H1 (cell line): ENCODE measurements around the gene NRN1L. TPM values are rescaled to one million over a fixed set of nuclear protein-coding genes. Genes with fewer than 3 reads are reported as not detected.

Experiments
- CTCF ChIA-PET: fragments of 300-600 bp; sonication (Branson Sonifier 250); formaldehyde crosslinking; loops from one replicate; lab custom pipeline; 2021; ENCODE audit not compliant: partially characterized antibody; lab: Charles Lee
- POLR2A ChIA-PET: fragments of 300-600 bp; sonication (Branson Sonifier 250); formaldehyde crosslinking; loops from one replicate; lab custom pipeline; 2021; ENCODE audit warnings: inconsistent platforms; ENCODE audit not compliant: partially characterized antibody; lab: Charles Lee
- DNase-seq, 2 experiments: peaks; one replicate each; pipeline versions ENCODE4 v3.0.0 to v3.0.0-alpha.2; 2010 to 2022; ENCODE audit warnings: low spot score in 2 of 2, low read depth in 1 of 2, mixed read lengths in 1 of 2
- FAIRE-seq: peaks from 2 replicates; lab custom pipeline; 2011; peaks lifted over from hg19 to GRCh38; lab: Jason Lieb, UNC
- H2AFZ ChIP-seq: 2 replicates; pipeline ENCODE4 v1.8.1; 2012; ENCODE audit warnings: low read length, inconsistent platforms
- H2AK5ac ChIP-seq: 2 replicates; pipeline ENCODE4 v1.6.1; 2013; ENCODE audit warnings: low read depth, low read length
- H2BK120ac ChIP-seq: replicated peaks from 2 replicates; pipeline ENCODE3; 2013; ENCODE audit warnings: low read depth, low read length, inconsistent platforms
- H2BK12ac ChIP-seq: 2 replicates; pipeline ENCODE4 v1.6.1; 2013; ENCODE audit warnings: low read depth, low read length
- H2BK15ac ChIP-seq: 2 replicates; pipeline ENCODE4 v1.6.1; 2013; ENCODE audit warnings: low read length
- H2BK20ac ChIP-seq: 2 replicates; pipeline ENCODE4 v1.6.1; 2013; ENCODE audit warnings: low read length
- H2BK5ac ChIP-seq: 2 replicates; pipeline ENCODE4 v1.6.1; 2013; ENCODE audit warnings: low read depth, low read length
- H3K14ac ChIP-seq: 2 replicates; pipeline ENCODE4 v1.6.1; 2013; ENCODE audit warnings: inconsistent platforms; ENCODE audit not compliant: insufficient read length
- H3K18ac ChIP-seq: 2 replicates; pipeline ENCODE4 v1.6.1; 2013; ENCODE audit warnings: low read length; ENCODE audit errors: extremely low read depth
- H3K23ac ChIP-seq: 2 replicates; pipeline ENCODE4 v1.6.1; 2013; ENCODE audit warnings: inconsistent platforms; ENCODE audit not compliant: insufficient read length
- H3K23me2 ChIP-seq: 2 replicates; pipeline ENCODE4 v1.6.1; 2013; ENCODE audit warnings: low read depth, low read length
- H3K27ac ChIP-seq: 2 replicates; pipeline ENCODE4 v1.6.1; 2011; ENCODE audit warnings: low read depth, low read length, inconsistent platforms
- H3K27me3 ChIP-seq, 4 experiments: replicated peaks in 1 of 4; 1 replicate in 1 of 4; 2 replicates in 3 of 4; pipeline versions ENCODE4 v1.6.1 to v1.8.1; 2011 to 2013; ENCODE audit warnings: low read length in 3 of 4, mild to moderate bottlenecking in 3 of 4, inconsistent platforms in 2 of 4, mixed read lengths in 2 of 4, moderate library complexity in 1 of 4; ENCODE audit not compliant: control insufficient read depth in 3 of 4, insufficient read depth in 3 of 4; ENCODE audit errors: extremely low read depth in 1 of 4
- H3K36me3 ChIP-seq, 4 experiments: 2 replicates each; pipeline versions ENCODE4 v1.6.1 to v1.8.1; 2011 to 2013; ENCODE audit warnings: mild to moderate bottlenecking in 4 of 4, low read length in 3 of 4, moderate library complexity in 2 of 4, control low read depth in 1 of 4, inconsistent platforms in 1 of 4; ENCODE audit not compliant: insufficient read depth in 4 of 4, control insufficient read depth in 2 of 4
- H3K4ac ChIP-seq: replicated peaks from 2 replicates; pipeline ENCODE3; 2013; ENCODE audit warnings: low read length, low read depth, mixed read lengths, inconsistent platforms; ENCODE audit not compliant: insufficient read length
- H3K4me1 ChIP-seq, 4 experiments: replicated peaks in 1 of 4; 1 replicate in 1 of 4; 2 replicates in 3 of 4; pipeline versions ENCODE4 v1.6.1 to v1.8.1; 2011 to 2013; ENCODE audit warnings: low read length in 3 of 4, inconsistent platforms in 2 of 4, mixed read lengths in 1 of 4; ENCODE audit not compliant: insufficient read depth in 4 of 4, control insufficient read depth in 3 of 4
- H3K4me2 ChIP-seq, 2 experiments: 2 replicates each; pipeline versions ENCODE4 v1.6.1 to v1.8.1; 2011 to 2013; ENCODE audit warnings: low read depth in 2 of 2, low read length in 2 of 2, control low read depth in 1 of 2, inconsistent platforms in 1 of 2, mild to moderate bottlenecking in 1 of 2; ENCODE audit not compliant: insufficient read depth in 1 of 2
- H3K4me3 ChIP-seq, 4 experiments: fragments of 200-600, 300-600 bp in 1 of 4; sonication (generic), shearing (Covaris generic), sonication (Bioruptor Twin) in 1 of 4; 2 replicates each; pipeline versions ENCODE4 v1.5.1 to v1.8.1; 2011 to 2016; ENCODE audit warnings: low read length in 4 of 4, low read depth in 3 of 4, control low read depth in 2 of 4, inconsistent platforms in 2 of 4, mild to moderate bottlenecking in 2 of 4, mixed read lengths in 1 of 4, moderate library complexity in 1 of 4; ENCODE audit not compliant: insufficient read depth in 2 of 4; ENCODE audit errors: extremely low read depth in 1 of 4
- H3K56ac ChIP-seq: replicated peaks from 2 replicates; pipeline ENCODE3; 2013; ENCODE audit warnings: low read depth, mild to moderate bottlenecking, mixed read lengths, low read length, inconsistent platforms; ENCODE audit not compliant: insufficient read length
- H3K79me1 ChIP-seq: 2 replicates; pipeline ENCODE4 v1.6.1; 2013; ENCODE audit warnings: low read depth, low read length, control low read depth
- H3K79me2 ChIP-seq, 2 experiments: 2 replicates each; pipeline versions ENCODE4 v1.6.1 to v1.8.1; 2012 to 2013; ENCODE audit warnings: low read length in 2 of 2, mild to moderate bottlenecking in 2 of 2, inconsistent platforms in 1 of 2; ENCODE audit not compliant: insufficient read depth in 2 of 2, control insufficient read depth in 1 of 2
- H3K9ac ChIP-seq, 4 experiments: replicated peaks in 1 of 4; 1 replicate in 1 of 4; 2 replicates in 3 of 4; pipeline versions ENCODE4 v1.6.1 to v1.8.1; 2011 to 2013; ENCODE audit warnings: low read depth in 3 of 4, low read length in 3 of 4, control low read depth in 2 of 4, mild to moderate bottlenecking in 2 of 4, moderate library complexity in 2 of 4, inconsistent platforms in 1 of 4; ENCODE audit errors: extremely low read depth in 1 of 4
- H3K9me3 ChIP-seq, 2 experiments: 2 replicates each; pipeline versions ENCODE4 v1.6.1 to v1.8.1; 2012 to 2013; ENCODE audit warnings: mild to moderate bottlenecking in 2 of 2, moderate library complexity in 2 of 2, control low read depth in 1 of 2, inconsistent platforms in 1 of 2, low read depth in 1 of 2, low read length in 1 of 2, mixed read lengths in 1 of 2; ENCODE audit not compliant: insufficient read depth in 2 of 2
- H4K20me1 ChIP-seq, 2 experiments: replicated peaks in 1 of 2; 2 replicates each; pipeline versions ENCODE3 to v1.8.1; 2011 to 2013; ENCODE audit warnings: inconsistent platforms in 2 of 2, low read length in 2 of 2, mild to moderate bottlenecking in 1 of 2; ENCODE audit not compliant: insufficient read depth in 2 of 2, control insufficient read depth in 1 of 2
- H4K5ac ChIP-seq: 2 replicates; pipeline ENCODE4 v1.6.1; 2013; ENCODE audit warnings: low read length, low read depth, mixed read lengths, inconsistent platforms; ENCODE audit not compliant: insufficient read length
- H4K8ac ChIP-seq: 2 replicates; pipeline ENCODE4 v1.8.0; 2013; ENCODE audit warnings: mild to moderate bottlenecking, moderate library complexity, low read length, inconsistent platforms; ENCODE audit not compliant: insufficient read depth; ENCODE audit errors: extremely low read depth
- H4K91ac ChIP-seq: replicated peaks from 2 replicates; pipeline ENCODE3; 2013; ENCODE audit warnings: low read length, mixed read lengths, inconsistent platforms; ENCODE audit not compliant: insufficient read length
- ATF2 ChIP-seq: IDR thresholded peaks from 2 replicates; pipeline ENCODE4 v1.6.1; 2012; ENCODE audit warnings: low read length, inconsistent platforms
- CHD2 ChIP-seq: IDR thresholded peaks from 2 replicates; pipeline ENCODE4 v1.6.1; 2012; ENCODE audit warnings: low read length, improper control_type of control experiment
- KDM5A ChIP-seq: fragments of 200-600 bp; IDR thresholded peaks from 2 replicates; pipeline ENCODE4 v1.7.1; 2012; ENCODE audit warnings: mild to moderate bottlenecking, low read length, inconsistent platforms, mixed read lengths
- TEAD4 ChIP-seq: IDR thresholded peaks from 2 replicates; pipeline ENCODE4 v1.6.1; 2012; ENCODE audit warnings: low read depth, low read length, inconsistent platforms, mixed read lengths
- WGBS, 2 experiments: shearing (Covaris generic) in 1 of 2; methylation state at CpG; one replicate each; pipeline versions ENCODE4 v1.1.6 to v1.1.7; 2013 to 2015; ENCODE audit warnings: low lambda C conversion rate in 2 of 2, mixed read lengths in 2 of 2, inconsistent platforms in 1 of 2, low coverage in 1 of 2, missing lambda C conversion rate in 1 of 2; ENCODE audit not compliant: insufficient replicate concordance in 2 of 2, insufficient coverage in 1 of 2, insufficient read length in 1 of 2; ENCODE audit errors: extremely low coverage in 1 of 2, missing lambda C conversion rate in 1 of 2; 5-methylcytosine and 5-hydroxymethylcytosine counted together
- polyA plus RNA-seq, 7 experiments: library from polyadenylated mRNA; depleted of rRNA in 3 of 7; stranded (reverse) in 5 of 7; unstranded in 2 of 7; fragments of >200 nt in 5 of 7; fragments of 200-250 nt in 2 of 7; gene quantifications; 1 replicate in 5 of 7; 2 replicates in 1 of 7; 4 replicates in 1 of 7; pipeline versions ENCODE4 v1.2.1 to v1.2.3, GENCODE V29; 2011 to 2013; ENCODE audit warnings: missing spikeins in 2 of 7, mixed read lengths in 2 of 7
- total RNA-seq: library from RNA; stranded (reverse); fragmentation: NEBNext Ultra II Directional; extraction: Animal tissue kit (Norgen Biotek cat#: 25700); gene quantifications from 2 replicates; pipeline ENCODE4 v1.2.1, GENCODE V29; 2021

The NRN1L gene
- total and polyA plus RNA-seq, 2 of the 8 experiments (the other 6 are each of a cell fraction or from before 2014, with no cell fraction given), result 4.1 to 35.2 TPM

GRCh38 chr16:67873435-67874370 lies 11.0 kb upstream of the NRN1L start:
- Histone ChIP-seq H3K79me1 (peaks cover 13% of the 10 kb centered on the region), H3K23me2 (peaks cover 2% of the 10 kb centered on the region; the same call in 1 of the 2 replicates), H2AK5ac (no peak overlapping the region; the same call in 1 of the 2 replicates), H3K4me2 (peak overlapping the region; percentile 89 to 95), H3K56ac (no peak overlapping the region), H2BK15ac (0 out of 2 replicates have a peak overlapping the region, but pooled peaks have one; percentile 61), H3K9ac (peak overlapping the region; percentile 74 to 99 (median 82)), H4K8ac (peak overlapping the region; percentile 84), H3K4ac (no peak overlapping the region), H3K27me3 (no peaks in the 10 kb centered on the region), H3K79me2 (peaks cover 3 to 30% of the 10 kb centered on the region in 2 experiments; a peak in 3 of 4 replicates), H3K14ac (no peak overlapping the region), H2BK120ac (no peak overlapping the region), H2AFZ (no peak overlapping the region), H2BK20ac (no peak overlapping the region), H3K27ac (peak overlapping the region; percentile 53), H2BK12ac (no peak overlapping the region), H3K9me3 (no peaks in the 10 kb centered on the region), H2BK5ac (peak overlapping the region; percentile 81; the same call in 1 of the 2 replicates), H4K5ac (no peak overlapping the region), H4K20me1 (peaks cover 3 to 12% of the 10 kb centered on the region in 2 experiments), H3K4me3 (peak overlapping the region; percentile 85 to 97 (median 93)), H3K4me1 (peaks cover 0 to 7% (median 3%) of the 10 kb centered on the region in 4 experiments; a peak in 3 of 7 replicates), H3K23ac (no peak overlapping the region), H3K18ac (no peak overlapping the region), H4K91ac (no peak overlapping the region), H3K36me3 (peaks cover 12 to 44% (median 29%) of the 10 kb centered on the region in 4 experiments)
- FAIRE-seq (no peak), DNase-seq (no peak)
- CTCF ChIA-PET, result interaction anchor here (1.1 to 21.8 kb wide), 10 partner anchors 10 to 205 kb away, joined by 3 to 623 read pairs (median 4); partner anchors contain the start of genes CTRL, LCAT, NRN1L and PSMB10
- WGBS, 2 experiments, result 36% methylated on average over 18 of the region's 23 CpGs; no CpG with 5 or more reads in 1 of the 2 experiments
- TF ChIP-seq KDM5A (no peak), CHD2 (no peak), TEAD4 (no peak), ATF2 (0 out of 2 replicates have a peak, but pooled peaks have one; percentile 0)
- POLR2A ChIA-PET, result interaction anchor here (0.6 to 2.7 kb wide), 18 partner anchors 8 to 116 kb away, joined by 3 to 19 read pairs (median 4); partner anchors contain the start of genes CENPT, NRN1L, NUTF2 and PSKH1
